ENCODE data around the gene TCF15.

GRCh38 chr20:605237-605636 lies 4.9 kb downstream of the TCF15 start:
- TF ChIP-seq CTCF (IDR thresholded peaks at IDR 0.05 in 8 of 11, conservative IDR thresholded peaks at IDR 0.05 in 3 of 11) (no peak), POLR2AphosphoS5 (IDR thresholded peaks at IDR 0.05) (no peak)
